Stimulated activated CD8-positive, alpha-beta memory T cell treated with anti-CD3 and anti-CD28 coated beads, Interleukin-7, amount 100 ng/mL, for 4 hours (primary cell): ENCODE data around the gene SLC25A23.
"Not testable (repeated sequence)": the region's sequence is repeated elsewhere in the genome, so short reads cannot be mapped to it uniquely, and the experiment has no call there.

Experiments used
- DNase-seq, 2 donors: peaks; one replicate each; pipeline ENCODE4 v3.0.0-alpha.2; 2020; ENCODE audit warnings: low read depth in 2 of 2

SLC25A23 gene

DNA sequence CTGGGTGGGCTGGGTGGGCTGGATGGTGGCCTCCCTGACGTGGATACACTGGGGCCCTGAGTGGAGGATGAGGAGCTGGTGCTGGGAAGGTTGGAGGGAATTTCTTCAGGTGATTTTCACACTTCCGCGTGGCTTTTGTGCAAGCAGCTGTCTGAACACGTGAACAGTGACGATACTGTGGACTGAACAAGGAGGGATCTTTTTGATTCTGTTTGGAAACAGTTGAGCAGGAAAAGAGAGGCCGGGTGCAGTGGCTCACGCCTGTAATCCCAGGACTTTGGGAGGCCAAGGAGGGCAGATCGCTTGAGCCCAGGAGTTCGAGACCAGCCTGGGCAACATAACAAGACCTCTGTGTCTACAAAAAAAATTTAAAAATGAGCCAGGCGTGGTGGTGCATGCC lies 57.5 kb downstream of the SLC25A23 start:
- no peak for DNase-seq

DNA sequence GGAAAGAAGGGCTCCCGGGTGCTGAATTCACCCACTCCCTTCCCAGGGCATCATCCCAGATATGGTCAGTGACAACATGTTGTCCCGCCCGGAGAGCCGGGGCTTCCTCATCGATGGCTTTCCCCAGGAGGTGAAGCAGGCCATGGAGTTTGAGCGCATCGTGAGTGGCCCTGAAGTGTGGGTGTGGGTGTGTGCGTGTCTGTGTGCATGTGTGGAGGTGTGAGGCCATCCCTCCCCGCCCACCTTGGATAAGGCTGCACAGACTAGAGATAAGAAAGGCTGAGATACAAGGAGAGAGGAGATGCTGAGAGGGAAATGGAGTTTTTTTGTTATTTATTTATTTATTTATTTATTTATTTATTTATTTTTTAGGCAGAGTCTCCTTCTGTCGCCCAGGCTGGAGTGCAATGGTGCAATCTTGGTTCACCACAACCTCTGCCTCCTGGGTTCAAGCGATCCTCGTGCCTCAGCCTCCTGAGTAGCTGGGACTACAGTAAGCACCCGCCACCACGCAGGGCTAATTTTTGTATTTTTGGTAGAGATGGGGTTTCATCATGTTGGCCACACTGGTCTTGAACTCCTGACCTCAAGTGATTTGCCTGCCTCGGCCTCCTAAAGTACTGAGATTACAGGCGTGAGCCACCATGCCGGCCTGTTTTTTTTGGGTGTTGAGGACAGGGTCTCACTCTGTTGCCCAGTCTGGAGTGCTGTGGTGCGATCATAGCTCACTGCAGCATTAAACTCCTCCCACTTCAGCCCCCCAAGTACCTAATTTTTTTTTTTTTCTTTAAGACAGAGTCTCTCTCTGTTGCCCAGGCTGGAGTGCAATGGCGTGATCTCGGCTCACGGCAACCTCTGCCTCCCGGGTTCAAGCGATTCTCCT lies 59.3 kb downstream of the SLC25A23 start:
- DNase-seq = not testable (repeated sequence)

DNA sequence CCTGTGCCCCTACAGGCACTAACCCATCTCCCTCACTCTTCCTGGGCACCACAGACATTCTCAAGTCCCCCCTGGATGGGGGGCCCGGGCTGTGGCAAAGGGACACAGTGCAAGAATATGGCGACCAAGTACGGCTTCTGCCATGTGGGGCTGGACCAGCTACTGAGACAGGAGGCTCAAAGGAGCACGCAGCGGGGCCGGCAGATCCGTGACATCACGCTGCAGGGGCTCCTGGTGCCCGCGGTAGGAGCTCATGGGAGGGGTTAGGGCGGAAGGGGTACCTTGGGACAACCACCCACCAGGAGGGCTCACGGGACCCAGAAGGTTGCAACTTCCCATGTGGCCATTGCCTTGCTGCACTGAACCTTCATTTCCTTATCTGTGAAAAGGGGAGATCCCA lies 63.3 kb downstream of the SLC25A23 start:
- no peak for DNase-seq

DNA sequence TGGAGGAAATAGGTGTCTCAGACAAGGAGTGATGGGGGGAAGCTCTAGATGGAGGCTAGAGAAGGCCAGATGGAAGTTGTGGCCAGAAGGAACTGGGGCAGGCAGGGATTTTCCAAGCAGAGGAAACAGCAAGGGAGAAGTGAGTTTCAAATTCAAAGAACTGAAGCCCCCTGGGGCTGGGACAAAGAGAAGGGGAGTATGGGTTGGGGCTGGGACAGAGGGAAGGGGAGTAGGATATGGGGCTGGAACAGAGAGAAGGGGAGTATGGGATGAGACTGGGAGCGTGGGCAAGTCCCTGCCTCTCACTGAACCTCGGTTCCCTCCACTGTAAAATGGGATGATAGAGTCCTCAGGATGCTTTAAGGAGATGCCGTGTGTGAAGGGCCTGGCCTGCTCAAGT lies 64.8 kb downstream of the SLC25A23 start:
- no peak for DNase-seq

DNA sequence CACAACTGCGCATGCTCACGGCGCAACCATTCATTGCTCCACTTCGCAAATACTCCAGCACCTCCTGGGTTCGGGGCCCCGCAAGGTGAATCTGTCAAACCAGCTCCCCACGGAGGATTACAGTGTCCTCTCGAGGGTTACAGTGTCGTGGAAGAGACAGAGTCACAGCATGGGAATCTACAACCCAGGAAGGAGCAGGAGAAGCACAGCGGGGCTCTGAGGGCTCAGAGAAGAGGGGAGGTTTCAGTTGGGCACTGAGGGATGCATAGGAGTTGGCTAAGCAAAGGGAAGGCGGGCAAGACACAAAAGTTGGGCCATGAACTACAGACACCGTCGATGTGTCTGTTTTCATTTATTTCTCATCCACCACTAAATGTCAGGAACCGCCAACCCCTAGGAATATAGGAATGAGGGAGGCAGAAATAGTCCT lies 65.6 kb downstream of the SLC25A23 start:
- peak in 1 of 2 donors; percentile 60 for DNase-seq

DNA sequence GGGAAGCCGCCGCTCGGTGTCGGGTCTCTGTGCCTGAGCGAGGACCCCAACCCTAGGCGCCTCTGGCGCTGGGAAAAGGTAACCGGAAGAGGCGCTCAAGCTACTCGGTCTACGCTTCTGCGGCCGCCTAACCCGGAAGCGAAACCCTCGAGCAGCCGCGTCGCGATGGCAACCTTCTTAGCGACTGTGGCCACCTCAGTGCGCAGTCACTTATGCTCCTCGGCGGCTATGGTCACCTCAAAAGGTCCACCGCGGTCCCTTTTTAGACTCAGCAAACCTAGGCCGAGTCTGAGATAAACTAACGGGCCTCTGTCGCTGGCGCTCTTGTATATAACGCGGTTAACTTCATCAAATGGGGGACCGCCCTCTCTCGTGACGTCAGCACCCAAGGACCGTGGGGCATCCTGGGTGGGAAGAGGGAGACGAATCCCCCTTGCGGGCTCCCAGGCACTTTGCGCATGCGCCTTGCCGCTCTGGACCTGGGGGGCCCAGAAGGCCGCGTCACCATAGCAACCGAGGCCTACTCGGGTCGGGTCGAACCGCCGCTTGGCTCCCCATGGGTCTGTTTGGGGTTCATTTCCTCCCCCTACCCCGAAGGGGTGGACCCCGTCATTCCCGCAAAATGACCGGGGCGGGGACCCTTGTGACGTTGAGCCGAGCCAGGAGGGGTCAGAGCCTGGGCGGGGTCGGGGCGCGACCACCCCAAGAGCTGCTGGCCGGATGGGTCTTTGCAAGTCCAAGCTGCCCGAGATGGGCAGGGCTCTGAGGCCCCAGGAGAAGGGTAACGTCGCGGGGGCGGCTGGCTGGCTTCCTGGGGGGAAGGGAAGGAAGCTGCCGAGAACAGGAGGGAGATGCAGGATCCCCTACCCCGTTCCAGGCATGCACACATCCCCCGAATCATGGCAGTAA lies 66.3 kb downstream of the SLC25A23 start, which contains the start of gene GTF2F1:
TSS of gene GTF2F1 (minus strand) at position 91 of the 909 bp plus-strand sequence. CDS start 169 bp downstream, outside the sequence.
- DNase-seq = peak; percentile 89 to 91

DNA sequence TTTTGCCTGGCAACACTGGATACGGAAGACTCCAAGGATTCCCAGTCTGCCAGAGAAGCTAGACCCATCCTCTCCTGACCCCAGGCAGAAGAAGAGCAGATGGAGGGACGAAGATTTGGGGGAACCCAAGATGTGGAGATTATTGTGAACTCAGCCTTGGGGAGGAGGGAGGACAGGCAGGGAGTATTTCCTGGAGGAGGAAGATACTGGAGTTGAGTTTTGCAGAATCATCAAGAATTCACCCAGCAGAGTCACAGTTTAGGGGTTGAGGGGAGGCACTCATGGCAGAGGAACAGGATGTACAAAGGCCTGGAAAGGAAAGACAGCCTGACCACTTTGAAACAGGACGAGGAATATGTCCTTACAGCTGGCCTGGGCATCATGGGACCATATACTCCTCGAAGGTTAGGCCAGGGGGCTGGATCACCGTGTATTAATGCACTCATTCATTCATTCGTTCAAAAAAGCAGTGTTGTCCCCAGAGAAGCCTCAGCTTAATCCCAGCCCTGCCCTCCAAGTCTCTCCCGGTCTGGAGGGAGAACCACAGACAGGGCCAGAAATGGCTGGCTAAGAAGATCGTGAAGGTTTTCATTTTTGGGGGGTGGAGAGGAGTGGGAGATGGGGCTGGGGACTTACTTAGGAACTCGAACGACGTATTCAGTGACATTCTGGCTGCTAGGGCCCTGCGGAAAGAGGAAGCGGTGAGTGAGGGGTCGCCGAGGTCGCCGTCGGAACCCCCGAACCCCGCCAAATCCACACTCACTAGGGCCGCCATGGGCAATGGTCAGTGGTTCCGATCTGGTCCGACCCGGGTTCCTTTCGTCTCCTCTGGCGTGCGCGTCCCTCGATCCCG lies 67.1 kb downstream of the SLC25A23 start:
- DNase-seq = no peak
